Measurements from ENCODE around the gene STAM.

DNA sequence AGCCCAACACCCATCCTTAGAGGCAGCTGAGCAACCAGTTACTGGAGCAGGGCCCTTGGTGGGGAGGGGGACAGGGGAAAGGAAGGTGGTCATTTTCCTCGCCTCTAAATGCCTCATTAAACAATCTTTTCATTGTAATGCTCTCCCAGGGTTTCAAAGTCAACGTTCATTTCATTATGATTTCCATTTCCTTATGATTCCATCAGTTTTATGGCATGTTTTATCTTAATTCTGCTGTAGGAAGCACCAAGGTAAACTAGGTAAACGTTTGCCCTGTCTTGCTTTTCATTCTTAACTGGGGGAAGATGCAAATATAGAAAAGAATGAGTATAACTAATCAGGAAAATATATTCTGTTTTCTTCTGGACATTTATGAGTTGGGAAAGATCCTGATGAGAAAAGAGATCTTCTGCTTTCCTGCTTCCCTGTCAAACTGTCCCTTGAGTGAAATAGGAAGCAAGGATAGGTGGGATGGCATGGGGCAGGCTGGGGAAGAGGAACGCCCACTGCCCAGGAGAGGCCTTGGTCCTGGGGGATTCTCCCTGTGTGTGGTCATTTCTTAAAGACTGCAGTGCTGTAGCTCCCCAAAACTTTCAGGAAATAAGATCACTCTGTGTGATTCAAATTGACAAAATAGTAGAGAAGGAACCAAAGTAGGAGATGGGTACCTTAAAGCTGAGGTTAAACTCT lies 87.5 kb downstream of the STAM start:
- TF ChIP-seq POLR2A (IDR thresholded peaks at IDR 0.05; ENCODE audit: low read depth, low read length), result no peak
- TF ChIP-seq, protein P1, sequence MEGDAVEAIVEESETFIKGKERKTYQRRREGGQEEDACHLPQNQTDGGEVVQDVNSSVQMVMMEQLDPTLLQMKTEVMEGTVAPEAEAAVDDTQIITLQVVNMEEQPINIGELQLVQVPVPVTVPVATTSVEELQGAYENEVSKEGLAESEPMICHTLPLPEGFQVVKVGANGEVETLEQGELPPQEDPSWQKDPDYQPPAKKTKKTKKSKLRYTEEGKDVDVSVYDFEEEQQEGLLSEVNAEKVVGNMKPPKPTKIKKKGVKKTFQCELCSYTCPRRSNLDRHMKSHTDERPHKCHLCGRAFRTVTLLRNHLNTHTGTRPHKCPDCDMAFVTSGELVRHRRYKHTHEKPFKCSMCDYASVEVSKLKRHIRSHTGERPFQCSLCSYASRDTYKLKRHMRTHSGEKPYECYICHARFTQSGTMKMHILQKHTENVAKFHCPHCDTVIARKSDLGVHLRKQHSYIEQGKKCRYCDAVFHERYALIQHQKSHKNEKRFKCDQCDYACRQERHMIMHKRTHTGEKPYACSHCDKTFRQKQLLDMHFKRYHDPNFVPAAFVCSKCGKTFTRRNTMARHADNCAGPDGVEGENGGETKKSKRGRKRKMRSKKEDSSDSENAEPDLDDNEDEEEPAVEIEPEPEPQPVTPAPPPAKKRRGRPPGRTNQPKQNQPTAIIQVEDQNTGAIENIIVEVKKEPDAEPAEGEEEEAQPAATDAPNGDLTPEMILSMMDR (IDR thresholded peaks at IDR 0.05; ENCODE audit: extremely low read depth in 1 of 2, insufficient read depth in 1 of 2, low read depth in 1 of 2, low read length in 2 of 2), result no peak
- TF ChIP-seq, protein P2, sequence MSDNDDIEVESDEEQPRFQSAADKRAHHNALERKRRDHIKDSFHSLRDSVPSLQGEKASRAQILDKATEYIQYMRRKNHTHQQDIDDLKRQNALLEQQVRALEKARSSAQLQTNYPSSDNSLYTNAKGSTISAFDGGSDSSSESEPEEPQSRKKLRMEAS (IDR thresholded peaks at IDR 0.05; ENCODE audit: insufficient read depth, insufficient read length), result no peak
- TF ChIP-seq EZH2 (IDR thresholded peaks at IDR 0.05; ENCODE audit: borderline replicate concordance, low read depth, low read length, severe bottlenecking), result no peak
- no peak for TF ChIP-seq POLR2AphosphoS5 (IDR thresholded peaks at IDR 0.05; ENCODE audit: insufficient read depth, low read depth, low read length)
- TF ChIP-seq FOS (IDR thresholded peaks at IDR 0.05; ENCODE audit: borderline replicate concordance, insufficient read depth, low read length), result no peak
- no peak for TF ChIP-seq MYC (IDR thresholded peaks at IDR 0.05; ENCODE audit: low read depth, low read length)
- TF ChIP-seq JUN (IDR thresholded peaks at IDR 0.05; ENCODE audit: borderline replicate concordance, insufficient read depth, insufficient read length, low read depth), result no peak
- no peak for TF ChIP-seq GATA2 (IDR thresholded peaks at IDR 0.05; ENCODE audit: insufficient read depth, insufficient read length, low read depth, low read length)
